Measurements from ENCODE around the gene SMIM20. TPM values are rescaled to one million over a fixed set of nuclear protein-coding genes. Genes with fewer than 3 reads are reported as not detected.

The SMIM20 gene
- polyA plus RNA-seq, 1 experiment, result 55.5 TPM

DNA sequence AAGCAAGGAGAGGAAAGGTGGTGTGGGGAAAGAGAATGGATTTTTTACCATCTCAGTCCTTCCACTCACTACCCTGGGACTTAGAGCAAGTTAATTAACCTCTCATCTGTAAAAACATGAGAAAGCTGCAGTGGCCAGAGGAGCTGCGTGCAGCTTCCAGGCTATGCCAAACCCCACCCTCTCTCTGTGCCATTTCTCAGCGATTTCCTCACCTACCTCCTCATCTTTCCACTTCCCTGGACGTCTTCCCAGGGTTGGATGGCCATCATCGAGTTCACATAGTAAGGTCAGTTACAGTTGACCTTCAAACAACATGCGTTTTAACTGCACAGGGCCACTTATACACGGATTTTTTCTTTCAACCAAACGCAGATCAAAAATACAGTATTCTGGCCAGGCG, 64.3 kb downstream of the SMIM20 start:
- ChIA-PET POLR2A (no interaction called here), CTCF (interaction anchor here (1.1 to 2.7 kb wide), 2 partner anchors 9 to 22 kb away, joined by 3 to 20 read pairs; no protein-coding TSS in a partner anchor)
- TF ChIP-seq, protein P1, sequence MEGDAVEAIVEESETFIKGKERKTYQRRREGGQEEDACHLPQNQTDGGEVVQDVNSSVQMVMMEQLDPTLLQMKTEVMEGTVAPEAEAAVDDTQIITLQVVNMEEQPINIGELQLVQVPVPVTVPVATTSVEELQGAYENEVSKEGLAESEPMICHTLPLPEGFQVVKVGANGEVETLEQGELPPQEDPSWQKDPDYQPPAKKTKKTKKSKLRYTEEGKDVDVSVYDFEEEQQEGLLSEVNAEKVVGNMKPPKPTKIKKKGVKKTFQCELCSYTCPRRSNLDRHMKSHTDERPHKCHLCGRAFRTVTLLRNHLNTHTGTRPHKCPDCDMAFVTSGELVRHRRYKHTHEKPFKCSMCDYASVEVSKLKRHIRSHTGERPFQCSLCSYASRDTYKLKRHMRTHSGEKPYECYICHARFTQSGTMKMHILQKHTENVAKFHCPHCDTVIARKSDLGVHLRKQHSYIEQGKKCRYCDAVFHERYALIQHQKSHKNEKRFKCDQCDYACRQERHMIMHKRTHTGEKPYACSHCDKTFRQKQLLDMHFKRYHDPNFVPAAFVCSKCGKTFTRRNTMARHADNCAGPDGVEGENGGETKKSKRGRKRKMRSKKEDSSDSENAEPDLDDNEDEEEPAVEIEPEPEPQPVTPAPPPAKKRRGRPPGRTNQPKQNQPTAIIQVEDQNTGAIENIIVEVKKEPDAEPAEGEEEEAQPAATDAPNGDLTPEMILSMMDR (IDR thresholded peaks at IDR 0.05; ENCODE audit: low read depth, low read length), result no peak
- H3K27me3 ChIP-seq (ENCODE audit: control insufficient read depth, insufficient read depth, low read length), result peaks cover 2% of the 10 kb centered on the region
- no peak overlapping the region for H3K4me3 ChIP-seq (ENCODE audit: low read depth, low read length)
- H3K27ac ChIP-seq (ENCODE audit: low read depth, low read length), result no peak overlapping the region
- no peaks in the 10 kb centered on the region for H3K9me3 ChIP-seq (ENCODE audit: control insufficient read depth, insufficient read depth, low read length)
- DNase-seq (ENCODE audit: low read depth, low spot score), result no peak

Other genes starting within 250 kb of the SMIM20 start
- 38.7 and 44.2 TPM in 2 replicates for gene SEL1L3, start 51.2 kb upstream of the SMIM20 start, polyA plus RNA-seq (2011; rRNA removed)